Ascending aorta (tissue), 2 donors: Measurements from ENCODE around the gene FH. TPM values are rescaled to one million over a fixed set of nuclear protein-coding genes. Genes with fewer than 3 reads are reported as not detected.

Experiments used
- DNase-seq, 2 donors: peaks; one replicate each; pipeline ENCODE4 v3.0.0-alpha.2; 2019; ENCODE audit warnings: low spot score in 2 of 2
- H3K27ac ChIP-seq, 2 donors: fragments of 200-600 bp; sonication (generic); one replicate each; pipeline ENCODE4 v1.5.1; 2016 to 2017; ENCODE audit warnings: mild to moderate bottlenecking in 1 of 2
- H3K27me3 ChIP-seq: fragments of 200-600 bp; sonication (generic); one replicate; pipeline ENCODE4 v1.5.1; 2017
- H3K36me3 ChIP-seq, 2 donors: fragments of 200-600 bp; sonication (generic); one replicate each; pipeline ENCODE4 v1.5.1; 2016
- H3K4me1 ChIP-seq, 2 donors: fragments of 200-600 bp; sonication (generic); one replicate each; pipeline ENCODE4 v1.5.1; 2016 to 2017; ENCODE audit warnings: mild to moderate bottlenecking in 1 of 2
- H3K4me3 ChIP-seq, 2 donors: fragments of 200-600 bp; sonication (generic); one replicate each; pipeline ENCODE4 v1.5.1; 2016 to 2017; ENCODE audit warnings: mild to moderate bottlenecking in 1 of 2
- H3K9me3 ChIP-seq, 2 donors: fragments of 200-600 bp; sonication (generic); one replicate each; pipeline ENCODE4 v1.5.1; 2016
- CTCF ChIP-seq, 3 experiments: fragments of 200-600 bp in 2 of 3; fragments of 450-650 bp in 1 of 3; sonication (generic) in 2 of 3; IDR thresholded peaks; one replicate each; pipeline ENCODE4 v1.5.1; 2016 to 2019; ENCODE audit warnings: antibody characterized with exemption in 3 of 3, mild to moderate bottlenecking in 1 of 3, moderate library complexity in 1 of 3
- intact Hi-C: fragments of 100-400 bp; cut with DNase I; formaldehyde crosslinking; loops from one replicate; pipeline ENCODE4 v1.15.1; 2023
- total RNA-seq: library from RNA; depleted of rRNA; stranded (reverse); fragments of >200 nt; gene quantifications from one replicate; pipeline ENCODE4 v1.1.0, GENCODE V29; 2016

FH gene
- total RNA-seq, 1 donor from 2014 or later: 29.9 TPM

- H3K4me1 ChIP-seq: no peaks in the 10 kb centered on the region
- DNase-seq: no peak
- intact Hi-C loops: no loop called here
- no peaks in the 10 kb centered on the region for H3K27me3 ChIP-seq
- no peak overlapping the region for H3K4me3 ChIP-seq
- no peak overlapping the region for H3K27ac ChIP-seq
- no peaks in the 10 kb centered on the region for H3K9me3 ChIP-seq
- TF ChIP-seq CTCF (IDR thresholded peaks at IDR 0.05): no peak
- no peaks in the 10 kb centered on the region for H3K36me3 ChIP-seq
Observed at GRCh38 chr1:241555526-241555925, 36.0 kb upstream of the FH start.

- H3K4me1 ChIP-seq: no peaks in the 10 kb centered on the region
- no peak overlapping the region for H3K4me3 ChIP-seq
- H3K27ac ChIP-seq: no peak overlapping the region
- no peak for TF ChIP-seq CTCF (IDR thresholded peaks at IDR 0.05)
- DNase-seq: no peak
- H3K9me3 ChIP-seq: no peaks in the 10 kb centered on the region
- H3K27me3 ChIP-seq: no peaks in the 10 kb centered on the region
- intact Hi-C loops: no loop called here
- H3K36me3 ChIP-seq: no peaks in the 10 kb centered on the region
Observed at GRCh38 chr1:241553886-241554592, 34.5 kb upstream of the FH start.

- Histone ChIP-seq H3K4me3 (no peak overlapping the region), H3K27me3 (no peaks in the 10 kb centered on the region), H3K27ac (no peak overlapping the region), H3K4me1 (no peaks in the 10 kb centered on the region), H3K9me3 (no peaks in the 10 kb centered on the region), H3K36me3 (no peaks in the 10 kb centered on the region)
- intact Hi-C loops: no loop called here
- TF ChIP-seq CTCF (IDR thresholded peaks at IDR 0.05): no peak
- no peak for DNase-seq
Observed at GRCh38 chr1:241551759-241552638, 32.4 kb upstream of the FH start.

GRCh38 chr1:241550318-241550717, 30.8 kb upstream of the FH start:
- no peaks in the 10 kb centered on the region for H3K27me3 ChIP-seq
- no peaks in the 10 kb centered on the region for H3K4me1 ChIP-seq
- no peaks in the 10 kb centered on the region for H3K36me3 ChIP-seq
- intact Hi-C loops: no loop called here
- H3K9me3 ChIP-seq: no peaks in the 10 kb centered on the region
- no peak for TF ChIP-seq CTCF (IDR thresholded peaks at IDR 0.05)
- DNase-seq: no peak
- no peak overlapping the region for H3K27ac ChIP-seq
- H3K4me3 ChIP-seq: no peak overlapping the region

- TF ChIP-seq CTCF (IDR thresholded peaks at IDR 0.05): no peak
- no peak overlapping the region for H3K4me3 ChIP-seq
- no peaks in the 10 kb centered on the region for H3K36me3 ChIP-seq
- no peak for DNase-seq
- H3K27ac ChIP-seq: no peak overlapping the region
- no peaks in the 10 kb centered on the region for H3K9me3 ChIP-seq
- intact Hi-C loops: no loop called here
- H3K27me3 ChIP-seq: no peaks in the 10 kb centered on the region
- no peaks in the 10 kb centered on the region for H3K4me1 ChIP-seq
Observed at GRCh38 chr1:241548008-241548407, 28.5 kb upstream of the FH start.
